HL-60/S4 treated with retinoic acid at 250 ng/mL for 4 days and 3 days (cell line): Measurements from ENCODE around the gene SGSH.

Experiments used
- in situ Hi-C: fragments of 300-500 bp; cut with MboI; formaldehyde crosslinking; loops from 2 replicates; pipeline ENCODE4 v1.7.0; 2022; ENCODE audit warnings: low sequenced_read_pairs

The SGSH gene

GRCh38 chr17:80187090-80187489 is 33.0 kb downstream of the SGSH start:
- in situ Hi-C loops: no loop called here

GRCh38 chr17:80185968-80186367 is 34.2 kb downstream of the SGSH start:
- in situ Hi-C loops: no loop called here

GRCh38 chr17:80184423-80184714 is 35.8 kb downstream of the SGSH start:
- in situ Hi-C loops: no loop called here

- in situ Hi-C loops: no loop called here
Observed at GRCh38 chr17:80183581-80184422, 36.3 kb downstream of the SGSH start.

- in situ Hi-C loops: no loop called here
Observed at GRCh38 chr17:80182845-80183223, 37.3 kb downstream of the SGSH start.

GRCh38 chr17:80182118-80182844 is 37.9 kb downstream of the SGSH start:
- in situ Hi-C loops: no loop called here

- in situ Hi-C loops: no loop called here
Observed at GRCh38 chr17:80181431-80181830, 38.7 kb downstream of the SGSH start.

- in situ Hi-C loops: no loop called here
Observed at GRCh38 chr17:80180192-80180591, 39.9 kb downstream of the SGSH start.

GRCh38 chr17:80177986-80178595 is 42.0 kb downstream of the SGSH start:
- in situ Hi-C loops: no loop called here

- in situ Hi-C loops: no loop called here
Observed at GRCh38 chr17:80176757-80177156, 43.4 kb downstream of the SGSH start.

- in situ Hi-C loops: no loop called here
Observed at GRCh38 chr17:80173916-80174315, 46.2 kb downstream of the SGSH start.

GRCh38 chr17:80173126-80173525 is 47.0 kb downstream of the SGSH start:
- in situ Hi-C loops: no loop called here

GRCh38 chr17:80171681-80172080 is 48.5 kb downstream of the SGSH start:
- in situ Hi-C loops: no loop called here

- in situ Hi-C loops: no loop called here
Observed at GRCh38 chr17:80169784-80170500, 50.2 kb downstream of the SGSH start, which contains the start of gene CARD14. Gene CARD14 (plus strand): TSS chr17:80170030. CDS start chr17:80181439, 11,409 bp downstream.

GRCh38 chr17:80169107-80169506 is 51.0 kb downstream of the SGSH start:
- in situ Hi-C loops: no loop called here

GRCh38 chr17:80168371-80168770 is 51.8 kb downstream of the SGSH start:
- in situ Hi-C loops: no loop called here

- in situ Hi-C loops: no loop called here
Observed at GRCh38 chr17:80166446-80166845, 53.7 kb downstream of the SGSH start.

- in situ Hi-C loops: no loop called here
Observed at GRCh38 chr17:80164185-80164584, 55.9 kb downstream of the SGSH start.

GRCh38 chr17:80163336-80163735 is 56.8 kb downstream of the SGSH start:
- in situ Hi-C loops: no loop called here

- in situ Hi-C loops: no loop called here
Observed at GRCh38 chr17:80160536-80160935, 59.6 kb downstream of the SGSH start.
